HG03135 (cell line): ENCODE results near the gene KCNC2.

Source experiments
- ATAC-seq: cut with Tn5 transposase; IDR thresholded peaks from one replicate; pipeline ENCODE4 v1.9.1; 2021; ENCODE audit warnings: mild to moderate bottlenecking, moderate library complexity; ENCODE audit not compliant: unreplicated experiment

Gene KCNC2

GRCh38 chr12:75065482-75065881 is 144.2 kb downstream of the KCNC2 start:
- ATAC-seq: no peak

- no peak for ATAC-seq
These were observed 146.9 kb downstream of the KCNC2 start for GRCh38 chr12:75062691-75063090.

GRCh38 chr12:75058228-75058627 is 151.4 kb downstream of the KCNC2 start:
- ATAC-seq: no peak

GRCh38 chr12:75048767-75049166 is 160.9 kb downstream of the KCNC2 start:
- no peak for ATAC-seq

GRCh38 chr12:75047885-75048525 is 161.6 kb downstream of the KCNC2 start:
- no peak for ATAC-seq

- no peak for ATAC-seq
These were observed 167.5 kb downstream of the KCNC2 start for GRCh38 chr12:75042125-75042524.

DNA sequence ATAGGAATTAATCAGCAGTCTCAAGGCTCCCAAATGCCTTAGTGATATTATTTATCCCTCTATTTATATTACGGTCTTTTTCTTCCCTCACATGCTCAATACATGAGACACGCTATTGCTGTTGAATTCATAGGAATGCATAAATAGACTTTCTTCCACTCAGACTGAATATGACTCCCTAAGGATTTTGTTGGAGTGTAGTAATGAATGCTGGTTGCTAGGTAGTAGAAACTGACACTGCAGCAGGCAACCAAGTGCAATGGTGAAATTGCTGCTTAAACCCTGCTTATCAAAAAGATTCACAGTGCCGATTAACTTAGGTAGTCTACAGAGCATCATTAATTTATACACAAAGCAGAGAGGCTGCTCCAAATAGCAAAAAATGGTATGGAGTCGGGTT is 168.2 kb downstream of the KCNC2 start:
- ATAC-seq: no peak

DNA sequence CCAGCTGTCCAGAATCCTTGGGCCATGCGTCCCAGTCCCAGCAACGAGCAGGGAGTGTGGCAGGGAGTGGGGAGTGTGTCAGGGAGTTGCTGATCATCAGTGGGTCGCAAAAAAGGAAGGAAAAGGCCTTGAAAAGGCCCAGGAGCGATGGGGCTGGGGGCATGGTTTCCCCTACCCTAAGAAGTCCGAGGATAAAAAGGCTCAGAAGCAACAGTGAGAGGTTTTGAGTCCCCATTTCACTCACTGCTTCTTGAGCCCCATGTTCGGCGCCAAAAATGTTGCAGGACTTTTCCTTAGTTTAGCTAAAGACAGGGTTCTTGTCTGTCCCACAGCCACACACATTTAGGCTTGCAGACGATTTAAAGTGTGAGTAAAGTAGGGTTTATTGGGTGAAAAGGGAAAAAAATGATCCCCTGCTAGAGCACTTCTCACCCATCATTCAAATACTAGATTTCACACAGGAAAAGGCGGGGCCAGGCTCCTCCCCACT is 189.5 kb downstream of the KCNC2 start:
- no peak for ATAC-seq

- no peak for ATAC-seq
These were observed 198.5 kb downstream of the KCNC2 start for GRCh38 chr12:75011120-75011519.

DNA sequence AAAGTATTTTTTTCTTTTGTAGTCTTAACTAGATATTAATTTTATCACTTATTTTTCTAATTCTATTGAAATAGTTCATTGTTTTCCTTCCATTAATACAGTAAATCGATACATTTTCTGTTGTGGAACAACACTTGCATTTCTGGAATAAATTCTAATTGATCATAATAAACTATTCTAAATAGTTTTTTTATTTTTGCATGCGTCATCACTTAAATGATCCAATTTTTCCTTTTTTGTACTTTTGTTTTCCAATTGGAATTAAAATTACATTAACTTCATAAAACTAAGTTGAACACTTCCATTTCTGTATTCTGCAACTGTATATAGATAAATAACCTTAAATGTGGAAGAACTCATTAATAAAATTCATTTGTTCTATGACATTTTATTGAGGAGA is 202.5 kb downstream of the KCNC2 start:
- no peak for ATAC-seq

DNA sequence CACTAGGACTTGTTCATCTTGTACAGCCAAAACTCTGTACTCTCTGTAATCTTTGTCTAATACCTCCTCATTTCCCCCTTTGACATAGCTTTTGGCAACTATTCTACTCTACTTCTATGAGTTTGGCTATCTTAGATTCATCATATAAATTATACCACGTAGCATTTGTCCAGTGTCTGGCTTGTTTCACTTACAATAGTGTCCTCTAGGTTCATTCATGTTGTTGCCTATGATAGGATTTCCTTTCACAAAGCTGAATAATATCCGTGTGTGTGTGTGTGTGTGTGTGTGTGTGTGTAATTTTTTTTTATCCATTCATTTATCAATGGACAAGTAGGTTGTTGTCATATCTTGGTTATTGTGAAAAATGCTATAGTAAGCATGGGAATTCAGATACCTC is 209.5 kb downstream of the KCNC2 start:
- no peak for ATAC-seq

- ATAC-seq: no peak
These were observed 210.2 kb downstream of the KCNC2 start for GRCh38 chr12:74999474-74999873.
